ENCODE results near the gene B3GNT2. TPM values are rescaled to one million over a fixed set of nuclear protein-coding genes. Genes with fewer than 3 reads are reported as not detected.

B3GNT2 gene
- total RNA-seq, 1 experiment from 2014 or later = 14.1 TPM

- no TSS peak for BruUV-seq (replicated peaks)
- H3K4me3 ChIP-seq (ENCODE audit: low read depth in 2 of 2, low read length in 2 of 2) = no peak overlapping the region
- in situ Hi-C loops (cut with HindIII; ENCODE audit: low pct_unique_long_range_greater_than_20kb, low sequenced_read_pairs) (no loop called here), intact Hi-C loops (cut with micrococcal nuclease; ENCODE audit: unreplicated experiment) (no loop called here)
- ATAC-seq (no peak), DNase-seq (ENCODE audit: low read depth, low spot score) (no peak)
- no peaks in the 10 kb centered on the region for H3K36me3 ChIP-seq (ENCODE audit: control insufficient read depth, insufficient read depth, low read length)
- ChIA-PET POLR2A (no interaction called here), CTCF (no interaction called here)
- no peaks in the 10 kb centered on the region for H3K4me1 ChIP-seq (ENCODE audit: control insufficient read depth, insufficient read depth, low read length)
- no peak overlapping the region for H3K27ac ChIP-seq (ENCODE audit: low read length)
- no peaks in the 10 kb centered on the region for H3K27me3 ChIP-seq (ENCODE audit: control insufficient read depth, insufficient read depth, low read length)
- H3K9me3 ChIP-seq (ENCODE audit: control insufficient read depth, insufficient read depth, low read depth, low read length) = no peaks in the 10 kb centered on the region
- TF ChIP-seq, protein P1, sequence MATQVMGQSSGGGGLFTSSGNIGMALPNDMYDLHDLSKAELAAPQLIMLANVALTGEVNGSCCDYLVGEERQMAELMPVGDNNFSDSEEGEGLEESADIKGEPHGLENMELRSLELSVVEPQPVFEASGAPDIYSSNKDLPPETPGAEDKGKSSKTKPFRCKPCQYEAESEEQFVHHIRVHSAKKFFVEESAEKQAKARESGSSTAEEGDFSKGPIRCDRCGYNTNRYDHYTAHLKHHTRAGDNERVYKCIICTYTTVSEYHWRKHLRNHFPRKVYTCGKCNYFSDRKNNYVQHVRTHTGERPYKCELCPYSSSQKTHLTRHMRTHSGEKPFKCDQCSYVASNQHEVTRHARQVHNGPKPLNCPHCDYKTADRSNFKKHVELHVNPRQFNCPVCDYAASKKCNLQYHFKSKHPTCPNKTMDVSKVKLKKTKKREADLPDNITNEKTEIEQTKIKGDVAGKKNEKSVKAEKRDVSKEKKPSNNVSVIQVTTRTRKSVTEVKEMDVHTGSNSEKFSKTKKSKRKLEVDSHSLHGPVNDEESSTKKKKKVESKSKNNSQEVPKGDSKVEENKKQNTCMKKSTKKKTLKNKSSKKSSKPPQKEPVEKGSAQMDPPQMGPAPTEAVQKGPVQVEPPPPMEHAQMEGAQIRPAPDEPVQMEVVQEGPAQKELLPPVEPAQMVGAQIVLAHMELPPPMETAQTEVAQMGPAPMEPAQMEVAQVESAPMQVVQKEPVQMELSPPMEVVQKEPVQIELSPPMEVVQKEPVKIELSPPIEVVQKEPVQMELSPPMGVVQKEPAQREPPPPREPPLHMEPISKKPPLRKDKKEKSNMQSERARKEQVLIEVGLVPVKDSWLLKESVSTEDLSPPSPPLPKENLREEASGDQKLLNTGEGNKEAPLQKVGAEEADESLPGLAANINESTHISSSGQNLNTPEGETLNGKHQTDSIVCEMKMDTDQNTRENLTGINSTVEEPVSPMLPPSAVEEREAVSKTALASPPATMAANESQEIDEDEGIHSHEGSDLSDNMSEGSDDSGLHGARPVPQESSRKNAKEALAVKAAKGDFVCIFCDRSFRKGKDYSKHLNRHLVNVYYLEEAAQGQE (IDR thresholded peaks at IDR 0.05; ENCODE audit: insufficient read depth in 1 of 2, low read depth in 2 of 2, low read length in 1 of 2) = no peak
- TF ChIP-seq SIN3A (IDR thresholded peaks at IDR 0.05; ENCODE audit: borderline replicate concordance, insufficient read depth, low read depth, low read length) = no peak
- no peak for TF ChIP-seq POLR2AphosphoS5 (IDR thresholded peaks at IDR 0.05; ENCODE audit: low read depth, low read length)
- TF ChIP-seq TCF7L2 (IDR thresholded peaks at IDR 0.05; ENCODE audit: low read depth, low read length) = no peak
- TF ChIP-seq CTCF (IDR thresholded peaks at IDR 0.05) = no peak
Measured at GRCh38 chr2:62152000-62152399, 43.9 kb upstream of the B3GNT2 start.

GRCh38 chr2:62156861-62157496, 38.9 kb upstream of the B3GNT2 start:
- Histone ChIP-seq H3K4me3 (ENCODE audit: low read depth in 2 of 2, low read length in 2 of 2) (no peak overlapping the region), H3K4me1 (ENCODE audit: control insufficient read depth, insufficient read depth, low read length) (no peaks in the 10 kb centered on the region), H3K27ac (ENCODE audit: low read length) (no peak overlapping the region), H3K27me3 (ENCODE audit: control insufficient read depth, insufficient read depth, low read length) (no peaks in the 10 kb centered on the region), H3K36me3 (ENCODE audit: control insufficient read depth, insufficient read depth, low read length) (no peaks in the 10 kb centered on the region), H3K9me3 (ENCODE audit: control insufficient read depth, insufficient read depth, low read depth, low read length) (no peaks in the 10 kb centered on the region)
- ATAC-seq (no peak), DNase-seq (ENCODE audit: low read depth, low spot score) (no peak)
- ChIA-PET CTCF (interaction anchor here (0.6 kb wide), 1 partner anchor 81 kb away, joined by 5 read pairs; no protein-coding TSS in a partner anchor), POLR2A (no interaction called here)
- TF ChIP-seq TCF7L2 (IDR thresholded peaks at IDR 0.05; ENCODE audit: low read depth, low read length) (no peak), POLR2AphosphoS5 (IDR thresholded peaks at IDR 0.05; ENCODE audit: low read depth, low read length) (no peak), CTCF (IDR thresholded peaks at IDR 0.05) (no peak), SIN3A (IDR thresholded peaks at IDR 0.05; ENCODE audit: borderline replicate concordance, insufficient read depth, low read depth, low read length) (no peak)
- TF ChIP-seq, protein P1 (IDR thresholded peaks at IDR 0.05; ENCODE audit: insufficient read depth in 1 of 2, low read depth in 2 of 2, low read length in 1 of 2) = no peak
- in situ Hi-C loops (cut with HindIII; ENCODE audit: low pct_unique_long_range_greater_than_20kb, low sequenced_read_pairs) = no loop called here
- BruUV-seq (replicated peaks) = no TSS peak
- intact Hi-C loops (cut with micrococcal nuclease; ENCODE audit: unreplicated experiment) = no loop called here
